ENCODE results near the gene SST. TPM values are rescaled to one million over a fixed set of nuclear protein-coding genes. Genes with fewer than 3 reads are reported as not detected.
"Not testable (repeated sequence)": the region's sequence is repeated elsewhere in the genome, so short reads cannot be mapped to it uniquely, and the experiment has no call there.

SST gene
- total RNA-seq, 1 donor from 2014 or later: 10.8 TPM

DNA sequence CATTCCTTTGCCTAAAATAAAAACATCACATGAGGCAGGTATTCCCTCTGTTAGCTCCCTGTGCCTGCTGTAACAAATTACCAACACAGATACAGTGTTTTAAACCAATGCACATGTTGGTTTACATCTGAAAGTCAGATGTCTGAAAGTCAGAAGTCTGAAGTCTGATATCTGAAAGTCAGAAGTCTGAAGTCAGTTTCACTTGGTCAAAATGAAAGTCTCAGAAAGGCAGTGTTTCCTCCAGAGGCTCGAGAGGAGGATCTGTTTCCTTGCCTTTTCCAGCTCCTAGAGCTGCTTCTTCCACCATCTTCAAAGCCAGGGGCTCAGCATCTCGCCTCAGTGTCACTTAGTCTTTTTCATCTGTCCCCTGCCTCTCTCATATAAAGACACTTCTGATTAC, 22.0 kb downstream of the SST start:
- Mint-ChIP-seq H3K36me3 (no peaks in the 10 kb centered on the region), H3K27ac (no peak overlapping the region), H3K4me3 (no peak overlapping the region), H3K4me1 (no peaks in the 10 kb centered on the region), H3K9me3 (peaks cover 6% of the 10 kb centered on the region), H3K27me3 (ENCODE audit: low read depth) (peaks cover 54% of the 10 kb centered on the region)
- TF ChIP-seq, protein P1, sequence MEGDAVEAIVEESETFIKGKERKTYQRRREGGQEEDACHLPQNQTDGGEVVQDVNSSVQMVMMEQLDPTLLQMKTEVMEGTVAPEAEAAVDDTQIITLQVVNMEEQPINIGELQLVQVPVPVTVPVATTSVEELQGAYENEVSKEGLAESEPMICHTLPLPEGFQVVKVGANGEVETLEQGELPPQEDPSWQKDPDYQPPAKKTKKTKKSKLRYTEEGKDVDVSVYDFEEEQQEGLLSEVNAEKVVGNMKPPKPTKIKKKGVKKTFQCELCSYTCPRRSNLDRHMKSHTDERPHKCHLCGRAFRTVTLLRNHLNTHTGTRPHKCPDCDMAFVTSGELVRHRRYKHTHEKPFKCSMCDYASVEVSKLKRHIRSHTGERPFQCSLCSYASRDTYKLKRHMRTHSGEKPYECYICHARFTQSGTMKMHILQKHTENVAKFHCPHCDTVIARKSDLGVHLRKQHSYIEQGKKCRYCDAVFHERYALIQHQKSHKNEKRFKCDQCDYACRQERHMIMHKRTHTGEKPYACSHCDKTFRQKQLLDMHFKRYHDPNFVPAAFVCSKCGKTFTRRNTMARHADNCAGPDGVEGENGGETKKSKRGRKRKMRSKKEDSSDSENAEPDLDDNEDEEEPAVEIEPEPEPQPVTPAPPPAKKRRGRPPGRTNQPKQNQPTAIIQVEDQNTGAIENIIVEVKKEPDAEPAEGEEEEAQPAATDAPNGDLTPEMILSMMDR (IDR thresholded peaks at IDR 0.05; ENCODE audit: unreplicated experiment): no peak
- DNase-seq (ENCODE audit: low spot score in 2 of 2, unreplicated experiment in 2 of 2): no peak

DNA sequence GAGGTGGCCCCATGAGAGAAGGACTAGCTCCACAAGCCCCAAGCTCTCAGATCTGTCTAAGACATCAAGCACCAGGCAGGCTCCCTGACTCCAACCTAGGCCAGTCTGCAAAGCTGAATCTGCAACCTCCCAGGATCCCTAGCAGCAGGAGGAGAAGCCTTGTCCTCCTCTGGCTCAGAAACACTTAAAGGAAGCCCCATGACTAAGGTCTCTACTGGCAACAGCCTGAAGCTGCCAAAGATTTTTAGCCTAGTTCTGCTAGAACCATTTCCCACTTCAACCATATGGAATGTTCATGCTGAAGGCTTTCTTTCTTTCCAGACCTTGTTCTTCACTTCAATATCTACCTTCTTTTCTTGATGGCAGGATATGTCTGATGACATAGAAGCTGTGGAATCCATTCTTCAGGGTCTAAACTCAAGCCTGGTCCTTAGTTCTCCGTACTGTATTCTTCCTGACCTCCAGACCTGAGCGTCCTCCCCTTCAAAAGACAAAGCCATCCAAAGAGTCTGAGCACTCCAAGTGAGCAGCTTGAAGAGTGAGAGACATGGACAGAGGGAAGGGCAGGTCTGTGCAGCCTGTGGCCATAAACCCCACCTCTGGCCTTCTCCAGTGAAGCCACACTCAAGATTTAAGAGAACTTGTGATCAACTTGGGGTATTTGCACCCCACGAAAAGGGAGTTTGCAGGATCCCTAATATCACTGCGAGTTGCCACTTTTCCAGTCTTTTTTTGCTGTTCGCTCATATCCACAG, 23.1 kb downstream of the SST start:
- Mint-ChIP-seq H3K9me3 (peaks cover 6% of the 10 kb centered on the region), H3K27me3 (ENCODE audit: low read depth) (peaks cover 54% of the 10 kb centered on the region), H3K4me3 (no peak overlapping the region), H3K27ac (no peak overlapping the region), H3K36me3 (no peaks in the 10 kb centered on the region), H3K4me1 (no peaks in the 10 kb centered on the region)
- TF ChIP-seq, protein P1 (IDR thresholded peaks at IDR 0.05; ENCODE audit: unreplicated experiment): no peak
- DNase-seq (ENCODE audit: low spot score in 2 of 2, unreplicated experiment in 2 of 2): no peak

- not testable (repeated sequence) for H3K9me3 Mint-ChIP-seq; H3K4me1 Mint-ChIP-seq; H3K27ac Mint-ChIP-seq; DNase-seq (ENCODE audit: low spot score in 2 of 2, unreplicated experiment in 2 of 2); H3K4me3 Mint-ChIP-seq; H3K36me3 Mint-ChIP-seq
- peaks cover 41% of the 10 kb centered on the region for H3K27me3 Mint-ChIP-seq (ENCODE audit: low read depth)
Measured at GRCh38 chr3:187645379-187645778, 24.8 kb downstream of the SST start.

DNA sequence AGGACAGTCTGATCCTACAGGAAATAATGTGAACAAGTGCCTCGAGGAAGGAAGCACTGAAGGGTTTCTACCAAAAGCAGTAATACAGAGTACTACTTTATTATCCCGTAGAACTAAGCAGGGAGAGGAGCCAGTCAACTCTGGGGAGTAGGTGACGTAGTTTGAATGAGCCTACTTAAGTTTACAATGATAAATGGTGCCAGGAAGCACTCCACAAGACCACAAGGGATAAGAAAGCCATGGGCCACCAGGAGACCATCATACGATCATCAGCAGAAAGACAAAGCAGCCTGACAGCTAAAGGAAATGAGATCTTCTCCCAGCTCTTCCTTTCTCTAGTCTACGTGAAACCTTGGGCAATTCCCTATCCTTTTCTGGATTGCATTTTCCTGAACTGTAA, 27.3 kb downstream of the SST start:
- no peak overlapping the region for H3K4me3 Mint-ChIP-seq
- H3K27me3 Mint-ChIP-seq (ENCODE audit: low read depth): peaks cover 18% of the 10 kb centered on the region
- no peak overlapping the region for H3K27ac Mint-ChIP-seq
- no peaks in the 10 kb centered on the region for H3K9me3 Mint-ChIP-seq
- DNase-seq (ENCODE audit: low spot score in 2 of 2, unreplicated experiment in 2 of 2): no peak
- TF ChIP-seq, protein P1 (IDR thresholded peaks at IDR 0.05; ENCODE audit: unreplicated experiment): no peak
- no peaks in the 10 kb centered on the region for H3K36me3 Mint-ChIP-seq
- H3K4me1 Mint-ChIP-seq: peaks cover 5% of the 10 kb centered on the region

DNA sequence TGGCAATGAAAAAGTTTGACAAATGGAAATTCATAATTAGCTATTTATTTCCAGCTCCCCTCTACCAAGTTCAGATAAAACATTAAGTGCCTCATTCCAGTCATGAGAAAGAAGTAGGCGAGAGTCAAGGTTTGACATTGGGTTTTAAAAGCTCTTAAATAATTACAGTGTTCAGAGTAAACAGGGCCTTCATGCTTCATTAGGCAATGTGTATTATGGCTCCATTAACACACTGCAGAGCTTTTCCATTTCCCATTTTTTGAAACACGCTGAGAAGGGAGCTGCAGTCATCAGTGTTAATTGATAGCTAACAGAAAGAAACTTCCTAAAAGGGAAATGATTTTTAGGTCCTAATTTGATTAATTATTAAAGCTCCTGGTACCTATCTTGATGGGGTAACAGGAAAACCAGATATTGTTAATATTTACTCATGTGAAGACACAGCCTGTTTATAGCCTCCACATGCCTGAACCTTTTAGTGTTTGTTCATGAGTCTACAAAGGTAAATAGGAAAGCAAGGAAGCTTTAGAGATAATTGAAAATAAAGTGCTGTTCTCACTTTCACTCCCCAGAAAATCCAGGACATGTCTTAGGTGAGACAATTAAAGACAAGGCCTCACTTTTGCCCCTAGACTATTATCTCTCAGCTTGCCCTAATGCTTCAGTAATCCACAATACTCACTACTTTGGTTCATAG, 28.7 kb downstream of the SST start:
- Mint-ChIP-seq H3K36me3 (no peaks in the 10 kb centered on the region), H3K4me1 (peaks cover 5% of the 10 kb centered on the region), H3K27me3 (ENCODE audit: low read depth) (peaks cover 9% of the 10 kb centered on the region), H3K4me3 (no peak overlapping the region), H3K27ac (no peak overlapping the region), H3K9me3 (no peaks in the 10 kb centered on the region)
- TF ChIP-seq, protein P1 (IDR thresholded peaks at IDR 0.05; ENCODE audit: unreplicated experiment): no peak
- DNase-seq (ENCODE audit: low spot score in 2 of 2, unreplicated experiment in 2 of 2): no peak

DNA sequence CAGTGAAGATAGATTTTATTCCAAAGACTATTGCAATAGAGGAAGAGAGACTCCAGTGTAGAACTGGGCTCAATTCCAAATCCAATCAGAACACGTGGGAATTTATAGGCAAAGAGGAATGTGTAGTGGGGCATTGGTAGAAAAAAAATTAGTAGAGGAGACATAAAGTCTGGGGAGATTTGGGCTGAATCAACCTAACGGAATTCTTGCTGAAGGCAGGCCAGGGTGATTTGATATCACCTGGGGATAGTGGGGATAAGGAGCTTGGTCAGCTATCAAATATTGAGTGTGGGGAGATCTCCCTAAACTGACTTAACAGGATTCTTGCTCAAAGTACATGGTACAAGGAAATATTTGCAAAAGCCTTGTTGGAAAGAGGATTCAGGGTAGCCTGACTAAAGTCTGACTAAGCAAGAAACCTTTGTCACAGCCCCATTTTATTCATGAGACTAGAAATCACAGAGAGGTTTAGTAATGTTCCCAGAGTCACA, 29.6 kb downstream of the SST start:
- DNase-seq (ENCODE audit: low spot score in 2 of 2, unreplicated experiment in 2 of 2): no peak
- H3K9me3 Mint-ChIP-seq: no peaks in the 10 kb centered on the region
- no peaks in the 10 kb centered on the region for H3K36me3 Mint-ChIP-seq
- peaks cover 5% of the 10 kb centered on the region for H3K4me1 Mint-ChIP-seq
- TF ChIP-seq, protein P1 (IDR thresholded peaks at IDR 0.05; ENCODE audit: unreplicated experiment): no peak
- H3K27me3 Mint-ChIP-seq (ENCODE audit: low read depth): peaks cover 8% of the 10 kb centered on the region
- H3K27ac Mint-ChIP-seq: no peak overlapping the region
- no peak overlapping the region for H3K4me3 Mint-ChIP-seq

All from mesothelial cell of epicardium (in vitro differentiated cells).